ENCODE results near the gene S100A12.

The S100A12 gene

DNA sequence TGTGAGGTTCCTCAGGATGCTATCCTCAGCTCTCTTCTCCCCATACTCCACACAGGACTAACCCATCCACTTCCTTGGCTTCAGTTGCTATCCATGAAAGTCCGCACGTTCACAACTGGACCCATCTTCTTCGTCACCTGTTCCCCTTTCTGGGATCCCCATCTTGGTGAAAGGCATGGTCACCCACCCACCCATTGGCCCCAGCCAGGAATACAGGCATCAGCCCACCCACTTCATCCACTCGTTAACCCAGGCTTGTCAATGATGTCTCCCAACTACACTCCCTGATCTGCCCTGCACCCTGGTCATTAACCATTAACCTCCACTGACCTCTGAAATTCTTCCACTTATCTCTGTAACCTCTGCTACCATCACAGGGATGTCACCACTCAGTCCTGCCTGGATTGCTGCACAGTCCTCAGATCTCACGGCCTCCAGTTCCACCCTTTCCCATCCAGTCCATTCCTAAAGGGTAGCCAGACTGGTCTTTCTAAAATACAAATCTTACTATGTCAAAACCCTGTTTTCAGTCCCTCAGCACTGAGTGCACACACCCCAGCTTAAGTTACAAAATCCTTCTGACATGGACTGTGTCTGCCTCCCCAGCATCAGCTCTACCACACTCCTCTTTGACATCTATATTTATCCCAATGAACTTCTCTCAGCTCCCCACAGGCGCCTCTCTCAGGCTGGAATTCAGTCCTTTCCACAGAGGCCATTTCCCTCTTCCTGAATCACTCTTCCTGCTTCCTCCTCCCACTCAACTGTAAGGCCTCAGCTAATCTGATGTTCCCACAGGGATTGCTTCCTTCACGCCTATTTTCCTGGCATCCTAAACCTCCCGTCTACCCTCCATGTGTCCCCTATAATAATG is 37.2 kb downstream of the S100A12 start:
- Histone ChIP-seq H4K20me1 (ENCODE audit: control insufficient read depth, insufficient read depth, low read depth, low read length) (no peaks in the 10 kb centered on the region), H3K4me3 (ENCODE audit: low read length) (no peak overlapping the region), H3K27me3 (ENCODE audit: control insufficient read depth, low read length) (peaks cover 4% of the 10 kb centered on the region; the same call in 1 of the 2 replicates), H3K27ac (ENCODE audit: low read depth, low read length) (no peak overlapping the region), H3F3A (ENCODE audit: control insufficient read depth, insufficient read depth) (no peaks in the 10 kb centered on the region), H3K9me2 (replicated peaks; ENCODE audit: control insufficient read depth, low read length) (no peaks in the 10 kb centered on the region), H3K4me1 (ENCODE audit: control insufficient read depth, low read length) (no peaks in the 10 kb centered on the region), H3K9me3 (ENCODE audit: control insufficient read depth, insufficient read depth, low read length) (no peaks in the 10 kb centered on the region), H3K4me2 (ENCODE audit: low read length) (no peak overlapping the region), H3K79me2 (ENCODE audit: control insufficient read depth, low read length) (no peaks in the 10 kb centered on the region), H3K36me3 (ENCODE audit: control insufficient read depth, low read length) (no peaks in the 10 kb centered on the region)
- no peak for TF ChIP-seq EZH2phosphoT487 (IDR thresholded peaks at IDR 0.05; ENCODE audit: borderline replicate concordance, low read length)
- no peak for TF ChIP-seq CTCF (IDR thresholded peaks at IDR 0.05; ENCODE audit: low read depth, low read length, poor library complexity, severe bottlenecking)

GRCh38 chr1:153336650-153337049 is 38.8 kb downstream of the S100A12 start:
- no peak overlapping the region for H3K27ac ChIP-seq (ENCODE audit: low read depth, low read length)
- no peaks in the 10 kb centered on the region for H3K9me3 ChIP-seq (ENCODE audit: control insufficient read depth, insufficient read depth, low read length)
- H4K20me1 ChIP-seq (ENCODE audit: control insufficient read depth, insufficient read depth, low read depth, low read length), result no peaks in the 10 kb centered on the region
- no peak overlapping the region for H3K4me3 ChIP-seq (ENCODE audit: low read length)
- H3K4me1 ChIP-seq (ENCODE audit: control insufficient read depth, low read length), result no peaks in the 10 kb centered on the region
- H3K27me3 ChIP-seq (ENCODE audit: control insufficient read depth, low read length), result no peaks in the 10 kb centered on the region
- H3K4me2 ChIP-seq (ENCODE audit: low read length), result no peak overlapping the region
- no peaks in the 10 kb centered on the region for H3K79me2 ChIP-seq (ENCODE audit: control insufficient read depth, low read length)
- no peak for TF ChIP-seq EZH2phosphoT487 (IDR thresholded peaks at IDR 0.05; ENCODE audit: borderline replicate concordance, low read length)
- no peak for TF ChIP-seq CTCF (IDR thresholded peaks at IDR 0.05; ENCODE audit: low read depth, low read length, poor library complexity, severe bottlenecking)
- H3K36me3 ChIP-seq (ENCODE audit: control insufficient read depth, low read length), result no peaks in the 10 kb centered on the region
- no peaks in the 10 kb centered on the region for H3F3A ChIP-seq (ENCODE audit: control insufficient read depth, insufficient read depth)
- no peaks in the 10 kb centered on the region for H3K9me2 ChIP-seq (replicated peaks; ENCODE audit: control insufficient read depth, low read length)

GRCh38 chr1:153333902-153334301 is 41.5 kb downstream of the S100A12 start:
- Histone ChIP-seq H3K4me3 (ENCODE audit: low read length) (no peak overlapping the region), H3K27me3 (ENCODE audit: control insufficient read depth, low read length) (no peaks in the 10 kb centered on the region), H3F3A (ENCODE audit: control insufficient read depth, insufficient read depth) (no peaks in the 10 kb centered on the region), H3K4me1 (ENCODE audit: control insufficient read depth, low read length) (no peaks in the 10 kb centered on the region), H3K9me2 (replicated peaks; ENCODE audit: control insufficient read depth, low read length) (no peaks in the 10 kb centered on the region), H3K79me2 (ENCODE audit: control insufficient read depth, low read length) (no peaks in the 10 kb centered on the region), H3K27ac (ENCODE audit: low read depth, low read length) (no peak overlapping the region), H4K20me1 (ENCODE audit: control insufficient read depth, insufficient read depth, low read depth, low read length) (no peaks in the 10 kb centered on the region), H3K4me2 (ENCODE audit: low read length) (no peak overlapping the region), H3K9me3 (ENCODE audit: control insufficient read depth, insufficient read depth, low read length) (no peaks in the 10 kb centered on the region), H3K36me3 (ENCODE audit: control insufficient read depth, low read length) (no peaks in the 10 kb centered on the region)
- TF ChIP-seq CTCF (IDR thresholded peaks at IDR 0.05; ENCODE audit: low read depth, low read length, poor library complexity, severe bottlenecking), result no peak
- no peak for TF ChIP-seq EZH2phosphoT487 (IDR thresholded peaks at IDR 0.05; ENCODE audit: borderline replicate concordance, low read length)
